Thymus (tissue), 11 donors: ENCODE data around the gene PGLYRP3. TPM values are rescaled to one million over a fixed set of nuclear protein-coding genes. Genes with fewer than 3 reads are reported as not detected.

Experiments used
- DNase-seq, 9 donors: peaks; one replicate each; pipeline ENCODE4 v3.0.0-alpha.2; 2013; ENCODE audit warnings: low spot score in 9 of 9, low read depth in 6 of 9, missing footprints in 1 of 9
- H3K27ac ChIP-seq, 2 donors: one replicate each; pipeline ENCODE4 v1.5.1; 2013; ENCODE audit warnings: control low read depth in 1 of 2, low read depth in 1 of 2, low read length in 1 of 2, mild to moderate bottlenecking in 1 of 2, moderate library complexity in 1 of 2
- H3K27me3 ChIP-seq, 2 donors: one replicate each; pipeline ENCODE4 v1.5.1; 2013; ENCODE audit warnings: low read length in 1 of 2; ENCODE audit not compliant: control insufficient read depth in 2 of 2, insufficient read depth in 1 of 2
- H3K36me3 ChIP-seq, 2 donors: one replicate each; pipeline ENCODE4 v1.5.1; 2013; ENCODE audit warnings: low read length in 1 of 2, mild to moderate bottlenecking in 1 of 2, moderate library complexity in 1 of 2; ENCODE audit not compliant: control insufficient read depth in 2 of 2, insufficient read depth in 2 of 2
- H3K4me1 ChIP-seq, 2 donors: one replicate each; pipeline ENCODE4 v1.5.1; 2013; ENCODE audit warnings: low read length in 2 of 2; ENCODE audit not compliant: control insufficient read depth in 2 of 2, insufficient read depth in 2 of 2
- H3K4me3 ChIP-seq, 2 donors: one replicate each; pipeline ENCODE4 v1.5.1; 2013; ENCODE audit warnings: low read length in 2 of 2, control low read depth in 1 of 2, mild to moderate bottlenecking in 1 of 2
- H3K9me3 ChIP-seq, 2 donors: one replicate each; pipeline ENCODE4 v1.5.1; 2013; ENCODE audit warnings: low read length in 1 of 2, mild to moderate bottlenecking in 1 of 2; ENCODE audit not compliant: control insufficient read depth in 2 of 2, insufficient read depth in 1 of 2
- WGBS: extraction: QIAGEN DNeasy Blood & Tissue Kit; methylation state at CpG from one replicate; pipeline ENCODE4 v1.1.7; 2013; 5-methylcytosine and 5-hydroxymethylcytosine counted together
- polyA plus RNA-seq: library from polyadenylated mRNA; stranded (reverse); fragments of 200-250 nt; gene quantifications from one replicate; pipeline ENCODE4 v1.2.3, GENCODE V29; 2013
- total RNA-seq: library from RNA; stranded (reverse); fragments of 120-200 nt; gene quantifications from one replicate; pipeline ENCODE4 v1.2.4, GENCODE V29; 2013
- donor health status: healthy.

Gene PGLYRP3
- total and polyA plus RNA-seq, 2 donors: 0.14 to 0.94 TPM

DNA sequence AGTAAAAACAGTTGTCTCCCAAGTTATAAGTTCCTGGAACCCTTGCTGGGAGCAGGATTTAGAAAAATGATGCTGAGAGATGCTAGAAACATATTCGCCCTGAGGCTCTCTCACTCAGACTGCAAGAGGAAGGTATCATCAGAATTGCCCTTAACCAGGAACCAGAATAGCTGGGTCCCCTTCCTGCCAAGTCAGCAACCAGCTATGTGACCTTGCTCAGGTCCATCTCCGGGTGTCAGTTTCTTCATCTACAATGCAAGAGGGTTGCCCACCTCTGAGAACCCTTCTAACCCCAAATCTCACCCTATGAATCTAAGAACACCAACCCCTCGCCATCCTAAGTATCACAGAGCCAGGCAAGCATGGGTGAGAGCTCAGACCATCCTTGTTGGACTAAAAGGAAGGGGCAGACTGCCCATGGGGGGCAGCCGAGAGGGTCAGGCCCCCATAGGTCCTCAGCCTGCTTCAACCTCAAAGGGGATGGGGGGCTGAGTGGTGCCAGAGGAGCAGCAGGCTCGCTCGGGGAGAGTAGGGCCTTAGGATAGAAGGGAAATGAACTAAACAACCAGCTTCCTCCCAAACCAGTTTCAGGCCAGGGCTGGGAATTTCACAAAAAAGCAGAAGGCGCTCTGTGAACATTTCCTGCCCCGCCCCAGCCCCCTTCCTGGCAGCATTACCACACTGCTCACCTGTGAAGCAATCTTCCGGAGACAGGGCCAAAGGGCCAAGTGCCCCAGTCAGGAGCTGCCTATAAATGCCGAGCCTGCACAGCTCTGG, 44.5 kb upstream of the PGLYRP3 start:
- H3K9me3 ChIP-seq: no peaks in the 10 kb centered on the region
- no peak overlapping the region for H3K27ac ChIP-seq
- peaks cover 0 to 9% of the 10 kb centered on the region in 2 donors for H3K4me1 ChIP-seq
- no peak overlapping the region for H3K4me3 ChIP-seq
- H3K36me3 ChIP-seq: no peaks in the 10 kb centered on the region
- H3K27me3 ChIP-seq: no peaks in the 10 kb centered on the region
- no peak for DNase-seq
- WGBS: 37% methylated on average over 10 of the region's 10 CpGs

DNA sequence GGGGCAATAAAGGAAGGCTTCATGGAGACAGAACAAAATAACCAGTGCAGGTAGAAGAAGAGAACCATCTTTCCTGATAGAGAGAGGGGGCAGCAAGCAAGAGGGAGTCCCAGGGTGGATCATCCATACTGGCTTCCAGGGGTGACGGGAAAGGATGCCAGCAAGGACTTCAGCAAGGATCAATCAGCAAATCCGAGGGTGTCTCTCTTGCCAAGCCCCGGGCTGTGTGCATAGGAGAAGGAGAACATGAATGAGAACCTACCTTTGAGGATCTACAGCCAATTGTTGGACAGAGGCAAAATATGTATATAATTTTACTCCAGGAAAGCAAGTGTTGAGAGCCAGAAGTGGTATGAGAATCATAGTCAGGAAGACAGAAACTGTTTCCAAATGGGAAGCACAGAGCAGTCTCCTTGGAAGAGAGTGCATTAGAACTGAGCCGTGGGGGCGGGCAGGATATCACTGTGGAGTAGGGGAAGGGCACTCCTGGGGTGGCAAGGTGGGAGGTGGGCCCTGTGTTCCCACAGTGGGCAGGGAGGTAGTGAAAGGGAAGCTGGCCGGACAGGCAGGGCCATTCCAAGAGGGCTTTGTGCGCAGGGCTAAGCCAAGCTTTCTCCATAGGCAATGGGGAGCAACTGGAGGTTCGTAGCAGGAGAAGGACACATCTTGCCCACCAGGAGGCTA, 43.8 kb upstream of the PGLYRP3 start:
- 96% methylated on average over 8 of the region's 8 CpGs for WGBS
- DNase-seq: no peak
- H3K4me3 ChIP-seq: no peak overlapping the region

DNA sequence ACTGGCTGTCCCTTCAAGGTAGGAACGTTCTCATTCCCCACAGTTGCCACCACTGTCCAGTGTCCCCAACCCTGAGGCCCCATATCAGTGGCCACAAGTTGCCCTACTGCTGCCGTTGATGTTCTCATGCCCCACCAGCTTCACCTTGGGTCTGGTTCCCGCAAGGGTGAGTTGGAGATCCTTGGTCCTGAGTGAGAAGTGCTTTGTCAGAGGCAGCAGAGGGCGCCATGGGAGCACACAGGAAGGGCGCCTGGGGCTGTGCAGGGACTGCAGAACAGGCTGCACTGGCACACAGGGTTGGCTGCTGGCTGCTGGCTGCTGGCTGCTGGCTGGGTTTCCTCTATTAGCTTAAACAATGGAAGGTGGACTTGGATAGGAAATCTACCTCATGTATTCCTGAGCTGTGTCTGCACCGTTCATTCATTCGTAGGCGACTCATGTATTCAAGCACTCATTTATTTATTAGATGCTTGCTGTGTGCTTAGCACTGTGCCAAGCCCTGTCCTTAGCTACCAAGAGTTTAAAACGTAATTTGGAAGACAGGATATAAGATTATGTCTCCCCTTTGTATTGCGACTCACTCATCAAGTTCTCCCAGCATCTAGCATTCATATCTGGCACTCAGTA, 42.8 kb upstream of the PGLYRP3 start:
- peak in 4 of 9 donors; percentile 18 to 54 (median 34) for DNase-seq
- H3K27ac ChIP-seq: no peak overlapping the region

More for the DNA sequence above, 43.8 kb upstream of the PGLYRP3 start:
- Histone ChIP-seq H3K9me3 (no peaks in the 10 kb centered on the region), H3K27ac (no peak overlapping the region), H3K36me3 (no peaks in the 10 kb centered on the region), H3K4me1 (peaks cover 0 to 9% of the 10 kb centered on the region in 2 donors), H3K27me3 (no peaks in the 10 kb centered on the region)

DNA sequence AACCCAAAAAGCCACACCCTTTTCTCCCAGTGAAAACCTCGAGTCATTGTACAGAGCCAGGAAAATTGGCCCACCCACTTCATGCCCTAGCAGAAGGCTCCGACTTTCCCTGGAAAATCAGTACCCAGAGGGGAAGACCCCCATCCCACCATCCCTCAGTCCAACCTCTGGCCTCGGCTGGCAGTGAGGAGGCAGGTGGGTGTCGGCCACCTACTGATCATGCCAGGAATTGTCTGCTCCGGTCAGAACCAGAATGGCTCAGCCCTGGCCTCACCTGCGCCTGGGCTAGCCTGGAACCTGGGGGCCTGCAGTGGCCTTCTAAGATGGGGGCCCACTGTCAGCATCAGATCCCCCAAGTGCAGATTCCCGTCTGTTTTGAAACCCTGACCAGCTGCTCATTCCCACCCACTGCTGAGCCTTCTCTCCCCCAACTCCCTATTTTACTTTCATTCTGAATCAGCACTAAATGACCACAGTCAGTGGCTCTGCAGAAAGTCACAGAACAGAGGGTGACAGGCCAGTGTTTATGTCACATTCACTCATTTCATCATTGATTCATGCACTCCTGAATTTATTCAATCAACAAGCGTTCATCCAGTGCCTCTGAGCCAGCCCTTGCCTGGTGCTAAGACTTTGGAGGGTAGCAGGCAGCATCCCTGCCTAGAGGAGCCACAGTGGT, 41.9 kb upstream of the PGLYRP3 start:
- 89% methylated on average over 8 of the region's 8 CpGs for WGBS
- no peak for DNase-seq
- H3K4me1 ChIP-seq: peaks cover 0 to 9% of the 10 kb centered on the region in 2 donors
- H3K27me3 ChIP-seq: no peaks in the 10 kb centered on the region
- no peak overlapping the region for H3K27ac ChIP-seq
- no peaks in the 10 kb centered on the region for H3K9me3 ChIP-seq
- no peaks in the 10 kb centered on the region for H3K36me3 ChIP-seq
- no peak overlapping the region for H3K4me3 ChIP-seq

More for the DNA sequence above, 42.8 kb upstream of the PGLYRP3 start:
- 64% methylated on average over 10 of the region's 10 CpGs for WGBS
- Histone ChIP-seq H3K36me3 (no peaks in the 10 kb centered on the region), H3K9me3 (no peaks in the 10 kb centered on the region), H3K4me3 (no peak overlapping the region), H3K4me1 (peaks cover 0 to 9% of the 10 kb centered on the region in 2 donors), H3K27me3 (no peaks in the 10 kb centered on the region)

DNA sequence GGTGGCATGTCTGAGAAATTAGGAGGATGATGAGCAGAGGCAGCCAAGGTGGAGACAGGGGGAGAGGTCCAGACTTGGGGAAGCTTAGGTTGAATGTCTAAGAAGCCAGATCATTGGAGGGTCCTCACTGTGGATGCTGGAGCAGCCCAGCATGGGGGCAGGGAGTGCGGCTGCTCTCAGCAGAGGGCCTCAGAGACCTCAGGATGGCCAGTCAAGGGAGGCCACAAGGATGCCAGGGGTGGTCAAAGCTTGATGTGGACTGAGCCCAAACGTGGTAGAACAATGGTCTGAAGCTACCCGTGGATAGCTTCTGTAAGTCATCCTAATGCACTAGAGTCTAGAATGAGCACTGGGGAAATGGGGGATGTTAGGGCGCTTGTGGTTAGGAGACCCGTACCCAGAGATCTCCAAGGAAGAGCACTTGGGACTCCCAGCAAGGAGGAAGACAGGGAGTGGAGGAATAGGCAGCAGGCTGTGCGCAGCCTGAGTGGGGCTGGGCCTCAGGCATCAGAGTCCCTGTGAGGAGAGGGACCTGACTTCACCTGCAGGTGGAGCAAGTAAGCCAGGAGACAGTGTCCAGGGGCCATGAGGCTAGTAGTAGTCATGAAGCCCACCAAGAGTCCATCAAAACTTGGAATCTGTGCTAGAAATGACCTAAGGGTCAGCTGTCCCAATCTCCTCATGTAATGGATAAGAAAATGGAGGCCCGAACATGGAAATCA, 40.6 kb upstream of the PGLYRP3 start:
- H3K27ac ChIP-seq: no peak overlapping the region
- DNase-seq: no peak
- no peaks in the 10 kb centered on the region for H3K9me3 ChIP-seq
- H3K4me3 ChIP-seq: no peak overlapping the region
- H3K4me1 ChIP-seq: peaks cover 0 to 9% of the 10 kb centered on the region in 2 donors
- no peaks in the 10 kb centered on the region for H3K36me3 ChIP-seq
- 78% methylated on average over 7 of the region's 7 CpGs for whole genome bisulfite sequencing
- H3K27me3 ChIP-seq: no peaks in the 10 kb centered on the region

DNA sequence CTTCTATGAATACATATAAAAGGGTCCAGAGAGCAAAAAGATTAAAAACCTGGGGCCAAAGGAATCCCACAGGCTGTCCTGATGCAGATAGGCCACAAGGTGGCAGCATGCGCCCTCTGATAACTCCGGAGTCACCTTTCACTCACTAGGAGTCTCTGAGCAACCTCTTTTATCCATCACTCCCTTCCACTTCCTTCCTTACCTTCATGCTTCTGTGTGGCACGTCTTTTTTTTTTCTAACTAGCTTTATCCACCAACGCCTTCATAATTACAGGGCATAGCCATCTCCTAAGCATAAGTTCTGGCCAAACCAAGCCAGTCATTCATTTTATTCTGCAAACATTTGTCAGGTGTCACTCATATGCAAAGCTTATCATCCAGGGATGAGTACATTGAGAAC, 39.8 kb upstream of the PGLYRP3 start:
- H3K27ac ChIP-seq: no peak overlapping the region
- no peak overlapping the region for H3K4me3 ChIP-seq
- DNase-seq: peak in 6 of 9 donors; percentile 29 to 64 (median 38)
- H3K27me3 ChIP-seq: no peaks in the 10 kb centered on the region
- under 1% methylated on average over 4 of the region's 4 CpGs for WGBS
- H3K36me3 ChIP-seq: no peaks in the 10 kb centered on the region
- no peaks in the 10 kb centered on the region for H3K9me3 ChIP-seq
- H3K4me1 ChIP-seq: peaks cover 0 to 5% of the 10 kb centered on the region in 2 donors

DNA sequence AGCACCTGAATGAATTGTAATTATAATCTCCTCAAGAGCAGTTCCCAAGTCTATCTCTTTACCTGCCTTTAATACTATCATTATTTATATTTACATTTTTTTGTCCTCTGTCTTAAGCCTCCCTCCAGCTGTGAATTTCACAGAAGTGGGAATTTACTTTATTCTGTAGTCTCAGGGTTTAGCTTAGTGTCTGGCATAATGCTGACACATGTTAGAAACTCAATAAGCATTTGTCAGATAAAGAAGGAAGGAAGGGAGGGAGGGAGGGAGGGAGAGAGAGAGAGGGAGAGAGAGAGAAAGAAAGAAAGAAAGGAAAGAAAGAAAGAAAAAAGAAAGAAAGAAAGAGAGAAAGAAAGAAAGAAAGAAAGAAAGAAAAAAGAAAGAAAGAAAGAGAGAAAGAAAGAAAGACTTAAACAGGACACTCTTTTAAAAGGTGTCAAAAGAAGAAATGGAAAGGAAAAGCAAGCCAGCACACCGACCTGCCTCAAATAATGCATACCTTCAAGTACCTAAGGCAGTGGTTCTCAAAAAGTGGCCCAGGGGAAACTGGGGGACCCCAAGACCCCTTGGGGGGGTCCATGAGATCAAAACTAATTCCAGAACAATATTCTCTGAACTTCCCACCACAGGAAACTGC, 37.7 kb upstream of the PGLYRP3 start:
- Histone ChIP-seq H3K4me3 (no peak overlapping the region), H3K27ac (no peak overlapping the region), H3K4me1 (peaks cover 4 to 12% of the 10 kb centered on the region in 2 donors), H3K27me3 (no peaks in the 10 kb centered on the region), H3K9me3 (no peaks in the 10 kb centered on the region), H3K36me3 (no peaks in the 10 kb centered on the region)
- no peak for DNase-seq
- WGBS: 60% methylated on average over 1 of the region's 1 CpG
